Keratinocyte (primary cell): ENCODE data around the gene TIMM22. TPM values are rescaled to one million over a fixed set of nuclear protein-coding genes. Genes with fewer than 3 reads are reported as not detected.

Experiments
- DNase-seq: peaks from one replicate; pipeline ENCODE4 v3.0.0-alpha.2; 2011; ENCODE audit warnings: low read depth, missing footprints, low spot score
- FAIRE-seq: peaks from 2 replicates; lab custom pipeline; 2011; peaks lifted over from hg19 to GRCh38; lab: Jason Lieb, UNC
- H2AFZ ChIP-seq: 2 replicates; pipeline ENCODE4 v1.6.0; 2012; ENCODE audit warnings: low read length, control low read depth, inconsistent platforms; ENCODE audit not compliant: control insufficient read depth
- H3K27ac ChIP-seq: 2 replicates; pipeline ENCODE4 v1.5.1; 2011; ENCODE audit warnings: low read length; ENCODE audit not compliant: control insufficient read depth, insufficient read depth
- H3K27me3 ChIP-seq: 3 replicates; pipeline ENCODE4 v1.6.0; 2011; ENCODE audit warnings: low read length; ENCODE audit not compliant: control insufficient read depth, insufficient read depth; ENCODE audit errors: extremely low read depth
- H3K36me3 ChIP-seq, 2 experiments: 2 replicates in 1 of 2; 3 replicates in 1 of 2; pipeline ENCODE4 v1.5.1; 2011; ENCODE audit warnings: low read length in 2 of 2, mild to moderate bottlenecking in 1 of 2; ENCODE audit not compliant: control insufficient read depth in 2 of 2, insufficient read depth in 2 of 2; ENCODE audit errors: extremely low read depth in 1 of 2
- H3K4me1 ChIP-seq: 3 replicates; pipeline ENCODE4 v1.5.1; 2011; ENCODE audit warnings: low read length; ENCODE audit not compliant: control insufficient read depth, insufficient read depth; ENCODE audit errors: extremely low read depth
- H3K4me2 ChIP-seq: 3 replicates; pipeline ENCODE4 v1.6.0; 2011; ENCODE audit warnings: low read depth, low read length; ENCODE audit not compliant: control insufficient read depth, insufficient read depth; ENCODE audit errors: extremely low read depth
- H3K4me3 ChIP-seq, 3 experiments: fragments of 200-600 bp in 1 of 3; sonication (generic) in 1 of 3; 2 replicates in 2 of 3; 3 replicates in 1 of 3; pipeline ENCODE4 v1.5.1; 2011 to 2016; ENCODE audit warnings: low read length in 3 of 3, mild to moderate bottlenecking in 3 of 3, control low read depth in 2 of 3, inconsistent platforms in 1 of 3, low read depth in 1 of 3, mixed read lengths in 1 of 3, mixed run types in 1 of 3, moderate library complexity in 1 of 3; ENCODE audit not compliant: control insufficient read depth in 2 of 3, insufficient read depth in 2 of 3; ENCODE audit errors: extremely low read depth in 1 of 3
- H3K79me2 ChIP-seq: 2 replicates; pipeline ENCODE4 v1.6.0; 2012; ENCODE audit warnings: low read length; ENCODE audit not compliant: control insufficient read depth, insufficient read depth
- H3K9ac ChIP-seq: 3 replicates; pipeline ENCODE4 v1.6.0; 2011; ENCODE audit warnings: low read length; ENCODE audit not compliant: control insufficient read depth, insufficient read depth; ENCODE audit errors: extremely low read depth
- H3K9me1 ChIP-seq: 3 replicates; pipeline ENCODE4 v1.6.0; 2011; ENCODE audit warnings: low read length; ENCODE audit not compliant: control insufficient read depth, insufficient read depth; ENCODE audit errors: extremely low read depth
- H3K9me3 ChIP-seq: 2 replicates; pipeline ENCODE4 v1.5.1; 2012; ENCODE audit warnings: low read depth, low read length; ENCODE audit not compliant: control insufficient read depth
- H4K20me1 ChIP-seq: 3 replicates; pipeline ENCODE4 v1.6.0; 2011; ENCODE audit warnings: low read length; ENCODE audit not compliant: control insufficient read depth, insufficient read depth; ENCODE audit errors: extremely low read depth
- CTCF ChIP-seq, 3 experiments: IDR thresholded peaks in 1 of 3; conservative IDR thresholded peaks in 1 of 3; optimal IDR thresholded peaks in 1 of 3; 2 replicates in 2 of 3; 3 replicates in 1 of 3; pipeline versions ENCODE3 to v1.5.1; 2011; ENCODE audit warnings: low read length in 3 of 3, mild to moderate bottlenecking in 3 of 3, moderate library complexity in 2 of 3, control low read depth in 1 of 3, inconsistent platforms in 1 of 3; ENCODE audit not compliant: insufficient read depth in 2 of 3; ENCODE audit errors: extremely low read depth in 1 of 3
- EZH2 ChIP-seq: IDR thresholded peaks from one replicate; pipeline ENCODE4 v1.6.1; 2012; ENCODE audit warnings: inconsistent platforms, mild to moderate bottlenecking, low read length, moderate library complexity
- dilution Hi-C: fragments of 300-500 bp; cut with MboI; formaldehyde crosslinking; loops from one replicate; pipeline ENCODE4 v1.7.0; 2020; ENCODE audit warnings: low sequenced_read_pairs; ENCODE audit not compliant: extremely low pct_ligation_motif_present
- polyA plus RNA-seq, 5 experiments: library from polyadenylated mRNA; depleted of rRNA in 3 of 5; stranded (reverse) in 3 of 5; stranded (forward) in 1 of 5; unstranded in 1 of 5; fragments of >200 nt; gene quantifications; 1 replicate in 1 of 5; 2 replicates in 3 of 5; 3 replicates in 1 of 5; pipeline versions ENCODE4 v1.2.1 to v1.2.3, GENCODE V29; 2011 to 2012; ENCODE audit warnings: missing spikeins in 2 of 5, low read depth in 1 of 5, low replicate concordance in 1 of 5

TIMM22 gene
- polyA plus RNA-seq, 1 donor (not counting 4 experiments of a cell fraction or from before 2014, with no cell fraction given): 14.4 TPM

- no peaks in the 10 kb centered on the region for H3K79me2 ChIP-seq
- H3K27ac ChIP-seq: no peak overlapping the region
- dilution Hi-C loops: loop anchor here (25.0 kb wide), 1 partner anchor 201 kb away; the partner anchor contains the start of genes GLOD4 and MRM3
- no peaks in the 10 kb centered on the region for H3K4me1 ChIP-seq
- DNase-seq: no peak
- TF ChIP-seq CTCF (optimal IDR thresholded peaks at IDR 0.05 in 1 of 3, IDR thresholded peaks at IDR 0.05 in 1 of 3, conservative IDR thresholded peaks at IDR 0.05 in 1 of 3; ENCODE audit: extremely low read depth in 1 of 3, insufficient read depth in 2 of 3, low read length in 3 of 3): no peak
- no peak for TF ChIP-seq EZH2
- H3K36me3 ChIP-seq: no peaks in the 10 kb centered on the region
- no peak overlapping the region for H3K9ac ChIP-seq
- FAIRE-seq: no peak
- no peak overlapping the region for H2AFZ ChIP-seq
- H3K4me2 ChIP-seq: no peak overlapping the region
- no peaks in the 10 kb centered on the region for H3K9me3 ChIP-seq
- no peak overlapping the region for H3K4me3 ChIP-seq
- H4K20me1 ChIP-seq: no peaks in the 10 kb centered on the region
- H3K27me3 ChIP-seq: no peaks in the 10 kb centered on the region
- no peaks in the 10 kb centered on the region for H3K9me1 ChIP-seq
These were observed 9.0 kb upstream of the TIMM22 start for GRCh38 chr17:987931-988330.

GRCh38 chr17:988561-988960 is 8.4 kb upstream of the TIMM22 start:
- Histone ChIP-seq H3K9me3 (no peaks in the 10 kb centered on the region), H3K4me2 (no peak overlapping the region), H3K36me3 (no peaks in the 10 kb centered on the region), H3K9ac (no peak overlapping the region), H3K79me2 (no peaks in the 10 kb centered on the region), H3K27me3 (no peaks in the 10 kb centered on the region), H3K27ac (no peak overlapping the region), H3K4me3 (no peak overlapping the region), H3K9me1 (no peaks in the 10 kb centered on the region), H3K4me1 (no peaks in the 10 kb centered on the region), H4K20me1 (no peaks in the 10 kb centered on the region), H2AFZ (no peak overlapping the region)
- dilution Hi-C loops: loop anchor here (25.0 kb wide), 1 partner anchor 201 kb away; the partner anchor contains the start of genes GLOD4 and MRM3
- FAIRE-seq (no peak), DNase-seq (no peak)
- no peak for TF ChIP-seq CTCF (optimal IDR thresholded peaks at IDR 0.05 in 1 of 3, IDR thresholded peaks at IDR 0.05 in 1 of 3, conservative IDR thresholded peaks at IDR 0.05 in 1 of 3; ENCODE audit: extremely low read depth in 1 of 3, insufficient read depth in 2 of 3, low read length in 3 of 3)
- no peak for TF ChIP-seq EZH2
